Mesothelial cell of epicardium (in vitro differentiated cells): Measurements from ENCODE around the gene ANXA2. TPM values are rescaled to one million over a fixed set of nuclear protein-coding genes. Genes with fewer than 3 reads are reported as not detected.
"Not testable (repeated sequence)": the region's sequence is repeated elsewhere in the genome, so short reads cannot be mapped to it uniquely, and the experiment has no call there.

ENCODE experiments used
- DNase-seq, 2 experiments: peaks; one replicate each; pipeline ENCODE4 v3.0.0; 2021; ENCODE audit warnings: low spot score in 2 of 2; ENCODE audit not compliant: unreplicated experiment in 2 of 2
- H3K27ac Mint-ChIP-seq: 2 replicates; pipeline ENCODE4 v1.8.0; 2021; ENCODE audit warnings: mixed read lengths
- H3K27me3 Mint-ChIP-seq: 2 replicates; pipeline ENCODE4 v1.8.0; 2021; ENCODE audit warnings: low read depth, mixed read lengths
- H3K36me3 Mint-ChIP-seq: 2 replicates; pipeline ENCODE4 v1.8.0; 2021; ENCODE audit warnings: mixed read lengths
- H3K4me1 Mint-ChIP-seq: 2 replicates; pipeline ENCODE4 v1.8.0; 2021; ENCODE audit warnings: mixed read lengths
- H3K4me3 Mint-ChIP-seq: 2 replicates; pipeline ENCODE4 v1.8.0; 2021; ENCODE audit warnings: mild to moderate bottlenecking, moderate library complexity, mixed read lengths
- H3K9me3 Mint-ChIP-seq: 2 replicates; pipeline ENCODE4 v1.8.0; 2021; ENCODE audit warnings: mixed read lengths
- CTCF ChIP-seq: fragments of 200-600 bp; sonication (generic); IDR thresholded peaks from one replicate; pipeline ENCODE4 v1.5.0; 2021; ENCODE audit warnings: antibody characterized with exemption; ENCODE audit not compliant: unreplicated experiment
- total RNA-seq: library from RNA; stranded (reverse); gene quantifications from 3 replicates; pipeline ENCODE4 v1.2.1, GENCODE V29; 2021

ANXA2 gene
- total RNA-seq, 1 donor from 2014 or later: 1,040 TPM

- Mint-ChIP-seq H3K36me3 (peaks cover 55% of the 10 kb centered on the region), H3K27ac (peak overlapping the region; percentile 89), H3K4me1 (peaks cover 58% of the 10 kb centered on the region), H3K4me3 (no peak overlapping the region), H3K9me3 (peaks cover 3% of the 10 kb centered on the region), H3K27me3 (no peaks in the 10 kb centered on the region)
- TF ChIP-seq CTCF: no peak
- DNase-seq: no peak
These were observed 33.7 kb downstream of the ANXA2 start for GRCh38 chr15:60363903-60364611.

GRCh38 chr15:60363087-60363549 lies 34.7 kb downstream of the ANXA2 start:
- Mint-ChIP-seq H3K4me1 (peaks cover 65% of the 10 kb centered on the region), H3K36me3 (peaks cover 52% of the 10 kb centered on the region), H3K9me3 (peaks cover 3% of the 10 kb centered on the region), H3K27me3 (no peaks in the 10 kb centered on the region), H3K27ac (peak overlapping the region; percentile 89), H3K4me3 (no peak overlapping the region)
- no peak for DNase-seq
- TF ChIP-seq CTCF: no peak

GRCh38 chr15:60362321-60363086 lies 35.3 kb downstream of the ANXA2 start:
- Mint-ChIP-seq H3K27me3 (no peaks in the 10 kb centered on the region), H3K27ac (peak overlapping the region; percentile 89), H3K9me3 (peaks cover 3% of the 10 kb centered on the region), H3K36me3 (peaks cover 52% of the 10 kb centered on the region), H3K4me1 (peaks cover 65% of the 10 kb centered on the region), H3K4me3 (no peak overlapping the region)
- DNase-seq: no peak
- TF ChIP-seq CTCF: no peak

GRCh38 chr15:60359738-60360137 lies 38.0 kb downstream of the ANXA2 start:
- H3K27me3 Mint-ChIP-seq, H3K4me3 Mint-ChIP-seq, H3K9me3 Mint-ChIP-seq: not testable (repeated sequence)
- Mint-ChIP-seq H3K27ac (peak overlapping the region; percentile 89), H3K4me1 (peaks cover 62% of the 10 kb centered on the region), H3K36me3 (peaks cover 71% of the 10 kb centered on the region)
- TF ChIP-seq CTCF: peak; percentile 71
- peak in 1 of 2 experiments; percentile 53 for DNase-seq

- Mint-ChIP-seq H3K36me3 (peaks cover 70% of the 10 kb centered on the region), H3K27me3 (no peaks in the 10 kb centered on the region), H3K4me1 (peaks cover 57% of the 10 kb centered on the region), H3K4me3 (no peak overlapping the region), H3K27ac (peak overlapping the region; percentile 89), H3K9me3 (no peaks in the 10 kb centered on the region)
- no peak for DNase-seq
- no peak for TF ChIP-seq CTCF
These were observed 38.7 kb downstream of the ANXA2 start for GRCh38 chr15:60358935-60359682.
